SJCRH30 (cell line): ENCODE results near the gene METTL21C. TPM values are rescaled to one million over a fixed set of nuclear protein-coding genes. Genes with fewer than 3 reads are reported as not detected.

Experiments used
- DNase-seq, 2 experiments: peaks; one replicate each; pipeline ENCODE4 v3.0.0-alpha.2; 2015 to 2020
- H3K27ac ChIP-seq: fragments of 250-450 bp; sonication (Bioruptor Pico); 2 replicates; pipeline ENCODE4 v1.5.1; 2020; ENCODE audit warnings: mild to moderate bottlenecking, moderate library complexity
- H3K27me3 ChIP-seq: fragments of 250-450 bp; sonication (Bioruptor Pico); 2 replicates; pipeline ENCODE4 v1.5.1; 2020; ENCODE audit warnings: mild to moderate bottlenecking, moderate library complexity
- H3K36me3 ChIP-seq: fragments of 250-450 bp; sonication (Bioruptor Pico); 2 replicates; pipeline ENCODE4 v1.5.1; 2020; ENCODE audit warnings: mild to moderate bottlenecking, moderate library complexity
- H3K4me1 ChIP-seq: fragments of 250-450 bp; sonication (Bioruptor Pico); 2 replicates; pipeline ENCODE4 v1.5.1; 2020; ENCODE audit warnings: mild to moderate bottlenecking, moderate library complexity
- H3K4me3 ChIP-seq: fragments of 250-450 bp; sonication (Bioruptor Pico); 2 replicates; pipeline ENCODE4 v1.5.1; 2020; ENCODE audit warnings: mild to moderate bottlenecking, moderate library complexity
- H3K9me3 ChIP-seq: fragments of 250-450 bp; sonication (Bioruptor Pico); replicated peaks from 2 replicates; pipeline ENCODE4 v1.5.1; 2020; ENCODE audit warnings: mild to moderate bottlenecking, moderate library complexity
- total RNA-seq: library from RNA; depleted of rRNA; stranded (reverse); fragments of >200 nt; shearing (Covaris generic); gene quantifications from 2 replicates; pipeline ENCODE4 v1.2.3, GENCODE V29; 2014

Gene METTL21C
- total RNA-seq, 1 experiment from 2014 or later: not detected

GRCh38 chr13:102687520-102687919 is 7.3 kb downstream of the METTL21C start:
- no peak for DNase-seq
- H3K27ac ChIP-seq: no peak overlapping the region
- no peak overlapping the region for H3K4me3 ChIP-seq
- no peaks in the 10 kb centered on the region for H3K27me3 ChIP-seq
- no peaks in the 10 kb centered on the region for H3K4me1 ChIP-seq
- no peaks in the 10 kb centered on the region for H3K9me3 ChIP-seq
- H3K36me3 ChIP-seq: no peaks in the 10 kb centered on the region

GRCh38 chr13:102686024-102686423 is 8.8 kb downstream of the METTL21C start:
- no peak for DNase-seq
- no peak overlapping the region for H3K4me3 ChIP-seq
- H3K9me3 ChIP-seq: no peaks in the 10 kb centered on the region
- H3K27ac ChIP-seq: no peak overlapping the region
- no peaks in the 10 kb centered on the region for H3K27me3 ChIP-seq
- H3K4me1 ChIP-seq: no peaks in the 10 kb centered on the region
- H3K36me3 ChIP-seq: no peaks in the 10 kb centered on the region

- H3K27ac ChIP-seq: no peak overlapping the region
- peaks cover 17% of the 10 kb centered on the region for H3K36me3 ChIP-seq
- no peak for DNase-seq
These were observed 11.2 kb downstream of the METTL21C start for GRCh38 chr13:102683637-102684036.

GRCh38 chr13:102682727-102683126 is 12.1 kb downstream of the METTL21C start:
- Histone ChIP-seq H3K27ac (no peak overlapping the region), H3K9me3 (no peaks in the 10 kb centered on the region), H3K4me1 (no peaks in the 10 kb centered on the region), H3K27me3 (no peaks in the 10 kb centered on the region), H3K36me3 (peaks cover 23% of the 10 kb centered on the region), H3K4me3 (no peak overlapping the region)
- DNase-seq: no peak

More at GRCh38 chr13:102683637-102684036, 11.2 kb downstream of the METTL21C start:
- Histone ChIP-seq H3K4me1 (no peaks in the 10 kb centered on the region), H3K9me3 (no peaks in the 10 kb centered on the region), H3K4me3 (no peak overlapping the region), H3K27me3 (no peaks in the 10 kb centered on the region)

- no peak overlapping the region for H3K27ac ChIP-seq
- no peak overlapping the region for H3K4me3 ChIP-seq
- H3K4me1 ChIP-seq: no peaks in the 10 kb centered on the region
- H3K36me3 ChIP-seq: peaks cover 28% of the 10 kb centered on the region
- no peak for DNase-seq
- no peaks in the 10 kb centered on the region for H3K9me3 ChIP-seq
- H3K27me3 ChIP-seq: no peaks in the 10 kb centered on the region
These were observed 12.6 kb downstream of the METTL21C start for GRCh38 chr13:102682211-102682610.

GRCh38 chr13:102680842-102681740 is 13.8 kb downstream of the METTL21C start:
- no peak for DNase-seq
- Histone ChIP-seq H3K36me3 (peaks cover 37% of the 10 kb centered on the region), H3K4me1 (no peaks in the 10 kb centered on the region), H3K9me3 (no peaks in the 10 kb centered on the region), H3K4me3 (no peak overlapping the region), H3K27me3 (no peaks in the 10 kb centered on the region), H3K27ac (no peak overlapping the region)

GRCh38 chr13:102680133-102680717 is 14.6 kb downstream of the METTL21C start:
- Histone ChIP-seq H3K27ac (no peak overlapping the region), H3K36me3 (peaks cover 40% of the 10 kb centered on the region), H3K4me3 (no peak overlapping the region), H3K9me3 (no peaks in the 10 kb centered on the region), H3K27me3 (no peaks in the 10 kb centered on the region), H3K4me1 (no peaks in the 10 kb centered on the region)
- no peak for DNase-seq

- H3K36me3 ChIP-seq: peaks cover 40% of the 10 kb centered on the region
- DNase-seq: no peak
- H3K27me3 ChIP-seq: no peaks in the 10 kb centered on the region
- no peak overlapping the region for H3K27ac ChIP-seq
- no peak overlapping the region for H3K4me3 ChIP-seq
- H3K4me1 ChIP-seq: no peaks in the 10 kb centered on the region
- no peaks in the 10 kb centered on the region for H3K9me3 ChIP-seq
These were observed 15.3 kb downstream of the METTL21C start for GRCh38 chr13:102679449-102680132.

- H3K36me3 ChIP-seq: peaks cover 43% of the 10 kb centered on the region
- no peaks in the 10 kb centered on the region for H3K27me3 ChIP-seq
- H3K27ac ChIP-seq: no peak overlapping the region
- no peak for DNase-seq
- no peak overlapping the region for H3K4me3 ChIP-seq
- no peaks in the 10 kb centered on the region for H3K9me3 ChIP-seq
- no peaks in the 10 kb centered on the region for H3K4me1 ChIP-seq
These were observed 16.3 kb downstream of the METTL21C start for GRCh38 chr13:102678339-102679107.

- DNase-seq: no peak
- Histone ChIP-seq H3K9me3 (no peaks in the 10 kb centered on the region), H3K36me3 (peaks cover 46% of the 10 kb centered on the region), H3K4me1 (no peaks in the 10 kb centered on the region), H3K4me3 (no peak overlapping the region), H3K27me3 (no peaks in the 10 kb centered on the region), H3K27ac (no peak overlapping the region)
These were observed 17.7 kb downstream of the METTL21C start for GRCh38 chr13:102677122-102677521.

GRCh38 chr13:102675115-102675514 is 19.7 kb downstream of the METTL21C start:
- H3K27ac ChIP-seq: no peak overlapping the region
- no peaks in the 10 kb centered on the region for H3K27me3 ChIP-seq
- no peak for DNase-seq
- peaks cover 49% of the 10 kb centered on the region for H3K36me3 ChIP-seq
- no peaks in the 10 kb centered on the region for H3K9me3 ChIP-seq
- no peaks in the 10 kb centered on the region for H3K4me1 ChIP-seq
- no peak overlapping the region for H3K4me3 ChIP-seq

GRCh38 chr13:102670130-102670529 is 24.7 kb downstream of the METTL21C start:
- H3K9me3 ChIP-seq: no peaks in the 10 kb centered on the region
- DNase-seq: no peak
- H3K4me1 ChIP-seq: no peaks in the 10 kb centered on the region
- no peak overlapping the region for H3K4me3 ChIP-seq
- H3K36me3 ChIP-seq: peaks cover 49% of the 10 kb centered on the region
- no peak overlapping the region for H3K27ac ChIP-seq
- H3K27me3 ChIP-seq: no peaks in the 10 kb centered on the region

- Histone ChIP-seq H3K27me3 (no peaks in the 10 kb centered on the region), H3K27ac (no peak overlapping the region), H3K36me3 (peaks cover 60% of the 10 kb centered on the region), H3K4me3 (no peak overlapping the region), H3K4me1 (no peaks in the 10 kb centered on the region), H3K9me3 (no peaks in the 10 kb centered on the region)
- no peak for DNase-seq
These were observed 26.9 kb downstream of the METTL21C start for GRCh38 chr13:102667911-102668310.

GRCh38 chr13:102667023-102667422 is 27.8 kb downstream of the METTL21C start:
- no peak for DNase-seq
- Histone ChIP-seq H3K27ac (no peak overlapping the region), H3K4me3 (no peak overlapping the region), H3K4me1 (no peaks in the 10 kb centered on the region), H3K36me3 (peaks cover 60% of the 10 kb centered on the region), H3K9me3 (no peaks in the 10 kb centered on the region), H3K27me3 (no peaks in the 10 kb centered on the region)
